MCF 10A (cell line): Measurements from ENCODE around the gene POLR1A. TPM values are rescaled to one million over a fixed set of nuclear protein-coding genes. Genes with fewer than 3 reads are reported as not detected.

Experiments
- BruUV-seq: library from RNA; stranded (reverse); fragments of 400-500 nt; replicated peaks from 2 replicates; lab custom pipeline; 2021; lab: Mats Ljungman, UMichigan
- CTCF ChIA-PET: fragments of 300-600 bp; sonication (Branson Sonifier 250); formaldehyde crosslinking; extraction: SDS; loops from one replicate; lab custom pipeline; 2021; ENCODE audit warnings: antibody characterized with exemption, inconsistent platforms; lab: Yijun Ruan, JAX
- POLR2A ChIA-PET: fragments of 300-600, 350-650 bp; sonication (Branson Sonifier 250); formaldehyde crosslinking; extraction: SDS; loops from one replicate; lab custom pipeline; 2020; ENCODE audit warnings: antibody characterized with exemption, inconsistent platforms; lab: Yijun Ruan, JAX
- DNase-seq: peaks from one replicate; pipeline ENCODE4 v3.0.0-alpha.2; 2018; ENCODE audit not compliant: unreplicated experiment
- H3K27ac Mint-ChIP-seq: one replicate; pipeline ENCODE4 v1.8.0; 2022; ENCODE audit warnings: mild to moderate bottlenecking, low read depth, mixed read lengths; ENCODE audit not compliant: unreplicated experiment
- H3K27me3 Mint-ChIP-seq: one replicate; pipeline ENCODE4 v1.8.0; 2022; ENCODE audit warnings: mixed read lengths; ENCODE audit not compliant: insufficient read depth, unreplicated experiment
- H3K36me3 Mint-ChIP-seq: one replicate; pipeline ENCODE4 v1.8.0; 2022; ENCODE audit warnings: mild to moderate bottlenecking, moderate library complexity, mixed read lengths; ENCODE audit not compliant: insufficient read depth, unreplicated experiment
- H3K4me1 Mint-ChIP-seq: one replicate; pipeline ENCODE4 v1.8.0; 2022; ENCODE audit warnings: mixed read lengths; ENCODE audit not compliant: insufficient read depth, unreplicated experiment
- H3K4me3 Mint-ChIP-seq: one replicate; pipeline ENCODE4 v1.8.0; 2022; ENCODE audit warnings: mild to moderate bottlenecking, moderate library complexity, mixed read lengths; ENCODE audit not compliant: unreplicated experiment
- H3K9me3 Mint-ChIP-seq: one replicate; pipeline ENCODE4 v1.8.0; 2022; ENCODE audit warnings: mixed read lengths; ENCODE audit not compliant: unreplicated experiment
- intact Hi-C: fragments of 100-400 bp; cut with micrococcal nuclease; formaldehyde crosslinking; loops from 2 replicates; pipeline ENCODE4 v1.14.1; 2022
- total RNA-seq: library from RNA; stranded (reverse); gene quantifications from 2 replicates; pipeline ENCODE4 v1.2.3, GENCODE V29; 2022
- TF ChIP-seq, protein P1 (sequence below): fragments of 200-600 bp; IDR thresholded peaks from one replicate; pipeline ENCODE4 v1.8.0; 2022; ENCODE audit warnings: antibody characterized with exemption, mild to moderate bottlenecking; ENCODE audit not compliant: unreplicated experiment

The POLR1A gene
- total RNA-seq, 1 experiment from 2014 or later: 52.7 TPM

DNA sequence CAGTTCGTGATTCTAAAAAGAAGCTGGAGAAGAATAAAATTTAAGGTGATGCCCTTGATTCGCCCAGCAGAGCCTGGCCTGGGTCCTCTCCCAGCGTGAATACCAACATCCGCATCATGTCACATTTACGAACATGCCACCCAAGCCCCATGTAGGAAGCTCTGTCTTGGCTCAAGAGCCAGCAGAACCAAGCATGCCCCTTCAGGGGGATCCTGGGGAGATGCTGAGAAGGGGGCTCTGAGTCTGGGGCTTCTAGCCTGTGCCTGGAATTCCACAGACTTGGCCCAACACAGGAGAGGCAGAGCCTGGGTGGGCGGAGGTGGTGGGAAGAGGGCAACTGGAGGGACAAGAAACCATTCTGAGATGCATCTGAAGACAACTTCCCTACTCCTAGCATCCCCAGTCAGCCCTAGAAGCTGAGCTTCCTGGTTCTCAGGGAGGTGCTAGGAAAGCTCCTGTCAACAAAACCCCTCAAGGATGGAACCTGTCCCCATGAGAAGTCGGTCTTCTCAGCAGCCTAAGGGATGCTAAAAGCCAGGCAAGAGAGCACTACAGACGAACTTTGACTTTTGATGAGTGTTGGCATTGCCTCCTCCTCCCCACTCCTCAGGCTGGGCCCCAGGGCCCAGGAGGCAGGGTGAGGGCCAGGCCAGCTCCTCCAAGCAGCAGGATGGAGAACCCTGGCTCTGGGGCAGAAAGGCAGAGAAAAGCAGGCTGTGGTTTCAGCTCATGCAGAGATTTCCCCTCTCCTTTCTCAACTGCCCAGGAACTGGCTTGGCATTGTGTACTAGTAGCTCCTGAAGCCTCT, 57.9 kb downstream of the POLR1A start:
- H3K4me3 Mint-ChIP-seq: no peak overlapping the region
- no peak for DNase-seq
- no peaks in the 10 kb centered on the region for H3K4me1 Mint-ChIP-seq
- POLR2A ChIA-PET: no interaction called here
- TF ChIP-seq, protein P1, sequence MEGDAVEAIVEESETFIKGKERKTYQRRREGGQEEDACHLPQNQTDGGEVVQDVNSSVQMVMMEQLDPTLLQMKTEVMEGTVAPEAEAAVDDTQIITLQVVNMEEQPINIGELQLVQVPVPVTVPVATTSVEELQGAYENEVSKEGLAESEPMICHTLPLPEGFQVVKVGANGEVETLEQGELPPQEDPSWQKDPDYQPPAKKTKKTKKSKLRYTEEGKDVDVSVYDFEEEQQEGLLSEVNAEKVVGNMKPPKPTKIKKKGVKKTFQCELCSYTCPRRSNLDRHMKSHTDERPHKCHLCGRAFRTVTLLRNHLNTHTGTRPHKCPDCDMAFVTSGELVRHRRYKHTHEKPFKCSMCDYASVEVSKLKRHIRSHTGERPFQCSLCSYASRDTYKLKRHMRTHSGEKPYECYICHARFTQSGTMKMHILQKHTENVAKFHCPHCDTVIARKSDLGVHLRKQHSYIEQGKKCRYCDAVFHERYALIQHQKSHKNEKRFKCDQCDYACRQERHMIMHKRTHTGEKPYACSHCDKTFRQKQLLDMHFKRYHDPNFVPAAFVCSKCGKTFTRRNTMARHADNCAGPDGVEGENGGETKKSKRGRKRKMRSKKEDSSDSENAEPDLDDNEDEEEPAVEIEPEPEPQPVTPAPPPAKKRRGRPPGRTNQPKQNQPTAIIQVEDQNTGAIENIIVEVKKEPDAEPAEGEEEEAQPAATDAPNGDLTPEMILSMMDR: no peak
- no peaks in the 10 kb centered on the region for H3K9me3 Mint-ChIP-seq
- no peaks in the 10 kb centered on the region for H3K27me3 Mint-ChIP-seq
- no TSS peak for BruUV-seq
- H3K27ac Mint-ChIP-seq: no peak overlapping the region
- peaks cover 81% of the 10 kb centered on the region for H3K36me3 Mint-ChIP-seq
- CTCF ChIA-PET: interaction anchor here (0.5 to 1.1 kb wide), 5 partner anchors 9 to 220 kb away, joined by 3 to 4 read pairs (median 4); no protein-coding TSS in a partner anchor
- intact Hi-C loops: no loop called here

DNA sequence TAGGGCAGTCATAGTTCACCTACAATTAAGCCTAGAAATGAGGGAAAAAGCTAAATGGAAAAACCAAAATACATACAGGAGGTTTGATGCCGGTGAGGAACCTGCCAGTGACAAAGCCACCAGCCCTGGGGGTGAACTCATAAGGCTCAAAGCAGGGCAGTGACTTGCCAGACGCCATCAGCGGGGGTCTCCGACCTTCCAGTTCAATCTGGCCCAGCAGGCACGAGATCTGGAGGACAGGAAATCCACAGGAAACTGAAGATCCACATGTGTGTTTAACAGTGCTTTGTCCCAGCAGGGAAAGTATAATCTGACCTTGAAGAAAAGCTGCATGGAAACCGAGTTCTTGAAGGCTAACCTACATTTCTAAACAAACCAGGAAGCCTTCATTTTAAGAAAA, 60.1 kb downstream of the POLR1A start:
- Mint-ChIP-seq H3K9me3 (no peaks in the 10 kb centered on the region), H3K36me3 (peaks cover 85% of the 10 kb centered on the region), H3K4me1 (no peaks in the 10 kb centered on the region), H3K27ac (no peak overlapping the region), H3K27me3 (no peaks in the 10 kb centered on the region), H3K4me3 (no peak overlapping the region)
- TF ChIP-seq, protein P1: no peak
- ChIA-PET CTCF (interaction anchor here (0.6 to 1.1 kb wide), 3 partner anchors 157 to 208 kb away, joined by 3 to 4 read pairs (median 4); partner anchors contain the start of gene ST3GAL5), POLR2A (no interaction called here)
- DNase-seq: no peak
- no TSS peak for BruUV-seq
- intact Hi-C loops: no loop called here

DNA sequence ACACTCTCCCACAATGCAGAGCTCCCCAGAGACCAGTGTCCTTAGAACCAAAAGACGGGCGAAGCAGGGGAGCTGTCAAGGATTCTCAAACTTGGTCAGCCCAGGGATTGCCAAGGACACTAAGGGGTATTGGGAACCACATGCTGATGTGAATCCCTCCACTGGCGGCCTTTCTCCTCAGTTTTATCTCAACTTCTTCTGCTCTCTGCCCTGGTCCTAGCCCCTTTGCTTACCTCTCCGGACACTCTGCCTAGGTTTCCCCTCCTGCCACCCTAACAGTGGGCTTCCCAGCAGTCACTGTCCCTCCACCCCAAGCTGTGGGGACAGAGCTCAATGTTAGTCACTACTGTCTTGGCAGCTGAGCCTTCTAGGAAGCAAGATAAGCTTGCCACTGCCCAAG, 61.1 kb downstream of the POLR1A start:
- H3K27ac Mint-ChIP-seq: peak overlapping the region; percentile 51
- H3K4me1 Mint-ChIP-seq: no peaks in the 10 kb centered on the region
- H3K4me3 Mint-ChIP-seq: no peak overlapping the region
- ChIA-PET CTCF (interaction anchor here (0.6 to 1.4 kb wide), 3 partner anchors 155 to 158 kb away, joined by 3 to 4 read pairs (median 4); partner anchors contain the start of gene ST3GAL5), POLR2A (interaction anchor here (1.2 kb wide), 1 partner anchor 217 kb away, joined by 4 read pairs; no protein-coding TSS in a partner anchor)
- BruUV-seq: no TSS peak
- DNase-seq: no peak
- TF ChIP-seq, protein P1: no peak
- intact Hi-C loops: no loop called here
- H3K27me3 Mint-ChIP-seq: no peaks in the 10 kb centered on the region
- H3K36me3 Mint-ChIP-seq: peaks cover 84% of the 10 kb centered on the region
- H3K9me3 Mint-ChIP-seq: no peaks in the 10 kb centered on the region

DNA sequence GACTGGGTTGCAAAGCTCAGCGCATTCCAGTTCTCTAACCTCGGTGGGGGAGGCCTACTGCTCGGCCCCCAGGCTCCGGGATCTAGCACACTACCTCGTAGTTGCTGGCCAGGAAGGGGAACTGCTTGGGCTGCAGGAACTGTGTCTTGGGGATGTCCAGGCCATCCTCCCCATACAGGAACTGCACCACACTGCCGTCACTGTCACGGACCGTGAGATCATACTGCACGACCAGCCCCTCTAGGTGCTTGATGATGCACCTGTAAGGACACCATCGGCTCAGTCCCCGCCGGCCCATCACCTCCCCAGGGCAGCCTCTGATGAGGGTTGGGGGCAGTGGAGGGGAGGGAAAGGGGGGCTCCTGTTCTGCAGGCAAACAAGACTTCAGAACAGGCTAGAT, 61.6 kb downstream of the POLR1A start:
- TF ChIP-seq, protein P1: no peak
- POLR2A ChIA-PET: interaction anchor here (1.2 kb wide), 1 partner anchor 217 kb away, joined by 4 read pairs; no protein-coding TSS in a partner anchor
- DNase-seq: no peak
- H3K9me3 Mint-ChIP-seq: no peaks in the 10 kb centered on the region
- H3K27ac Mint-ChIP-seq: no peak overlapping the region
- no TSS peak for BruUV-seq
- no peaks in the 10 kb centered on the region for H3K27me3 Mint-ChIP-seq
- H3K4me3 Mint-ChIP-seq: no peak overlapping the region
- CTCF ChIA-PET: interaction anchor here (0.6 to 1.4 kb wide), 3 partner anchors 12 to 571 kb away, joined by 3 to 4 read pairs (median 4); no protein-coding TSS in a partner anchor
- peaks cover 81% of the 10 kb centered on the region for H3K36me3 Mint-ChIP-seq
- no peaks in the 10 kb centered on the region for H3K4me1 Mint-ChIP-seq
- intact Hi-C loops: no loop called here
